K562 (cell line): ENCODE data around the gene ZBTB42. TPM values are rescaled to one million over a fixed set of nuclear protein-coding genes. Genes with fewer than 3 reads are reported as not detected.

Experiments
- ATAC-seq: fragments of 200-7000 bp; cut with Tn5 transposase; 3 replicates; pipeline ENCODE4 v1.9.1; 2020; ENCODE audit warnings: moderate library complexity
- BruUV-seq: library from RNA; stranded (reverse); fragments of 400-500 nt; replicated peaks from 2 replicates; lab custom pipeline; 2021; lab: Mats Ljungman, UMichigan
- CTCF ChIA-PET: fragments of 300-600 bp; formaldehyde crosslinking; extraction: SDS; loops from one replicate; lab custom pipeline; 2021; ENCODE audit warnings: low intra/inter-chr PET ratio; lab: Yijun Ruan, JAX
- POLR2A ChIA-PET: fragments of 300-600, 350-650 bp; sonication (Branson Sonifier 250); formaldehyde crosslinking; extraction: SDS; loops from one replicate; lab custom pipeline; 2021; ENCODE audit warnings: antibody characterized with exemption, inconsistent platforms; lab: Yijun Ruan, JAX
- DNase-seq, 4 experiments: peaks; one replicate each; pipeline versions ENCODE4 v3.0.0 to v3.0.0-alpha.2; 2011 to 2018; ENCODE audit warnings: low spot score in 3 of 4, mixed read lengths in 3 of 4; ENCODE audit errors: extremely low read depth in 1 of 4
- FAIRE-seq: peaks from 2 replicates; lab custom pipeline; 2011; peaks lifted over from hg19 to GRCh38; lab: Jason Lieb, UNC
- H2AFZ ChIP-seq: 2 replicates; pipeline ENCODE4 v1.6.0; 2011; ENCODE audit warnings: low read depth, low read length, control low read depth, inconsistent platforms
- H3K27ac ChIP-seq: fragments of 200-600 bp; 3 replicates; pipeline ENCODE4 v1.8.0; 2011; ENCODE audit warnings: low read depth, mild to moderate bottlenecking, control low read depth, inconsistent platforms, low read length, moderate library complexity, mixed read lengths; ENCODE audit errors: extremely low read depth
- H3K27me3 ChIP-seq, 2 experiments: fragments of 300-600 bp in 1 of 2; 2 replicates in 1 of 2; 3 replicates in 1 of 2; pipeline versions ENCODE4 v1.6.0 to v1.8.0; 2011; ENCODE audit warnings: inconsistent platforms in 2 of 2, low read length in 2 of 2, mild to moderate bottlenecking in 1 of 2, mixed read lengths in 1 of 2, moderate library complexity in 1 of 2; ENCODE audit not compliant: control insufficient read depth in 2 of 2, insufficient read depth in 2 of 2
- H3K36me3 ChIP-seq: fragments of 300-600 bp; 3 replicates; pipeline ENCODE4 v1.8.0; 2011; ENCODE audit warnings: mild to moderate bottlenecking, low read length, inconsistent platforms; ENCODE audit not compliant: control insufficient read depth, insufficient read depth
- H3K4me1 ChIP-seq, 2 experiments: fragments of 200-600 bp in 1 of 2; replicated peaks in 1 of 2; 2 replicates in 1 of 2; 3 replicates in 1 of 2; pipeline versions ENCODE4 v1.5.1 to v1.8.0; 2011; ENCODE audit warnings: inconsistent platforms in 2 of 2, low read length in 2 of 2, mild to moderate bottlenecking in 1 of 2, mixed read lengths in 1 of 2, moderate library complexity in 1 of 2; ENCODE audit not compliant: control insufficient read depth in 2 of 2, insufficient read depth in 2 of 2
- H3K4me2 ChIP-seq: 2 replicates; pipeline ENCODE4 v1.6.1; 2011; ENCODE audit warnings: low read length, control low read depth, inconsistent platforms, mixed read lengths; ENCODE audit not compliant: insufficient read depth
- H3K4me3 ChIP-seq: fragments of 200-600 bp; sonication (generic), shearing (Covaris generic); 2 replicates; pipeline ENCODE4 v1.5.1; 2016; ENCODE audit warnings: control low read depth, inconsistent platforms
- H3K79me2 ChIP-seq: fragments of 200-600 bp; 3 replicates; pipeline ENCODE4 v1.8.0; 2011; ENCODE audit warnings: low read length, inconsistent platforms; ENCODE audit not compliant: control insufficient read depth, insufficient read depth
- H3K9ac ChIP-seq, 2 experiments: 2 replicates each; pipeline versions ENCODE4 v1.6.0 to v1.6.1; 2011; ENCODE audit warnings: low read depth in 2 of 2, low read length in 2 of 2, control low read depth in 1 of 2, inconsistent platforms in 1 of 2, mild to moderate bottlenecking in 1 of 2, mixed read lengths in 1 of 2; ENCODE audit not compliant: insufficient read depth in 1 of 2
- H3K9me1 ChIP-seq: one replicate; pipeline ENCODE4 v1.6.0; 2011; ENCODE audit warnings: inconsistent platforms, mild to moderate bottlenecking, low read length, moderate library complexity; ENCODE audit not compliant: control insufficient read depth, insufficient read depth
- H3K9me3 ChIP-seq: replicated peaks from 2 replicates; pipeline ENCODE4 v1.5.1; 2011; ENCODE audit warnings: low read depth, low read length, inconsistent platforms; ENCODE audit not compliant: control insufficient read depth, insufficient read depth
- H4K20me1 ChIP-seq: replicated peaks from 2 replicates; pipeline ENCODE4 v1.6.1; 2011; ENCODE audit warnings: low read length, inconsistent platforms, mixed read lengths; ENCODE audit not compliant: control insufficient read depth, insufficient read depth
- COPS2 ChIP-seq: fragments of 450-650 bp; conservative IDR thresholded peaks from 2 replicates; pipeline ENCODE4 v1.6.1; 2016; ENCODE audit warnings: mild to moderate bottlenecking, moderate library complexity
- DMBX1 ChIP-seq: fragments of 250-450 bp; sonication (Bioruptor Pico); IDR thresholded peaks from 2 replicates; pipeline ENCODE4 v1.8.0; 2022; ENCODE audit warnings: inconsistent platforms, mild to moderate bottlenecking, moderate library complexity, borderline replicate concordance
- ELK3 ChIP-seq: fragments of 450-650 bp; formaldehyde crosslinking; IDR thresholded peaks from 2 replicates; pipeline ENCODE4 v1.4.0; 2020; ENCODE audit warnings: mild to moderate bottlenecking
- HMG20B ChIP-seq: fragments of 250-450 bp; sonication (Bioruptor Pico); IDR thresholded peaks from 2 replicates; pipeline ENCODE4 v1.5.0; 2021; ENCODE audit warnings: mild to moderate bottlenecking
- HOMEZ ChIP-seq: fragments of 250-450 bp; sonication (Bioruptor Pico); IDR thresholded peaks from 2 replicates; pipeline ENCODE4 v1.4.0; 2020; ENCODE audit warnings: mild to moderate bottlenecking, moderate library complexity
- HSF4 ChIP-seq: fragments of 250-450 bp; sonication (Bioruptor Pico); IDR thresholded peaks from 2 replicates; pipeline ENCODE4 v2.1.2; 2022; ENCODE audit warnings: mild to moderate bottlenecking, moderate library complexity, borderline replicate concordance
- NR4A1 ChIP-seq, 2 experiments: fragments of 250-450 bp in 1 of 2; fragments of 450-650 bp in 1 of 2; sonication (Bioruptor Pico) in 1 of 2; IDR thresholded peaks; 2 replicates each; pipeline versions ENCODE4 v1.4.0 to v1.6.1; 2016 to 2020; ENCODE audit warnings: mild to moderate bottlenecking in 2 of 2, missing compliant biosample characterization in 1 of 2, missing genetic modification characterization in 1 of 2, moderate library complexity in 1 of 2
- POLR2H ChIP-seq: IDR thresholded peaks from 2 replicates; pipeline ENCODE4 v1.6.1; 2016; ENCODE audit warnings: missing genetic modification characterization, low read depth, mild to moderate bottlenecking, control low read depth, missing compliant biosample characterization, moderate library complexity
- PYGO2 ChIP-seq: fragments of 450-650 bp; IDR thresholded peaks from 2 replicates; pipeline ENCODE4 v1.6.1; 2016; ENCODE audit warnings: mild to moderate bottlenecking, missing genetic modification characterization, moderate library complexity, missing compliant biosample characterization
- REST ChIP-seq, 2 experiments: fragments of 450-650 bp; formaldehyde crosslinking in 1 of 2; IDR thresholded peaks; 2 replicates each; pipeline versions ENCODE4 v1.4.0 to v1.6.1; 2014 to 2020; ENCODE audit warnings: mild to moderate bottlenecking in 2 of 2, borderline replicate concordance in 1 of 2, low read depth in 1 of 2
- SMC3 ChIP-seq: conservative IDR thresholded peaks from 2 replicates; pipeline ENCODE4 v1.6.1; 2011; ENCODE audit warnings: low read depth, low read length, improper control_type of control experiment; ENCODE audit not compliant: insufficient read depth
- WGBS: fragments of 100-300 bp; shearing (Covaris generic); methylation state at CpG from one replicate; pipeline ENCODE4 v1.1.6; 2016; ENCODE audit warnings: low coverage, mixed read lengths; ENCODE audit not compliant: insufficient coverage; ENCODE audit errors: missing lambda C conversion rate; 5-methylcytosine and 5-hydroxymethylcytosine counted together
- in situ Hi-C: fragments of 300-500 bp; cut with MboI; formaldehyde crosslinking; loops from 4 replicates; pipeline ENCODE4 v1.15.0; 2018; ENCODE audit warnings: inconsistent platforms, mixed read lengths
- intact Hi-C: fragments of 100-400 bp; cut with micrococcal nuclease; formaldehyde crosslinking; loops from 2 replicates; pipeline ENCODE4 v1.14.2; 2022
- polyA plus RNA-seq, 8 experiments: library from polyadenylated mRNA; depleted of rRNA in 4 of 8; stranded (reverse) in 5 of 8; unstranded in 3 of 8; fragments of >200 nt; fragmentation: Nextera tagmentation in 2 of 8; fragmentation: Illumina TruSeq in 1 of 8; extraction: Ambion mirVana in 2 of 8; extraction: Trizol in 1 of 8; gene quantifications; 2 replicates each; pipeline versions ENCODE4 v1.2.1 to v1.2.3, GENCODE V29; 2011 to 2014; ENCODE audit warnings: inconsistent platforms in 1 of 8, missing spikeins in 1 of 8
- total RNA-seq, 7 experiments: library from RNA; depleted of rRNA in 6 of 7; stranded (reverse); fragments of >200 nt in 6 of 7; fragmentation: Illumina TruSeq in 2 of 7; extraction: Trizol in 2 of 7; gene quantifications; 2 replicates each; pipeline versions ENCODE4 v1.2.1 to v1.2.3, GENCODE V29; 2011 to 2021; ENCODE audit warnings: low replicate concordance in 1 of 7

The ZBTB42 gene
- total and polyA plus RNA-seq, 9 of the 15 experiments (the other 6 are each of a cell fraction or from before 2014, with no cell fraction given), result 0.03 to 8.5 (median 2.4) TPM

- WGBS, result 74% methylated on average over 5 of the region's 9 CpGs
- Histone ChIP-seq H3K9me3 (no peaks in the 10 kb centered on the region), H3K27ac (no peak overlapping the region), H3K79me2 (peaks cover 39% of the 10 kb centered on the region), H3K4me2 (no peak overlapping the region), H4K20me1 (no peaks in the 10 kb centered on the region), H3K9ac (no peak overlapping the region; a peak in 1 of 4 replicates), H3K36me3 (peaks cover 10% of the 10 kb centered on the region; the same call in 2 of the 3 replicates), H2AFZ (no peak overlapping the region), H3K9me1 (no peaks in the 10 kb centered on the region), H3K27me3 (no peaks in the 10 kb centered on the region), H3K4me3 (no peak overlapping the region), H3K4me1 (peaks cover 7 to 38% of the 10 kb centered on the region in 2 experiments; a peak in 3 of 5 replicates)
- DNase-seq (no peak), ATAC-seq (no peak), FAIRE-seq (no peak)
- POLR2A ChIA-PET, result no interaction called here
- intact Hi-C loops (no loop called here), in situ Hi-C loops (no loop called here)
- CTCF ChIA-PET, result no interaction called here
- no TSS peak for BruUV-seq
- no peak for TF ChIP-seq PYGO2 (tag)
- no peak for TF ChIP-seq COPS2
- TF ChIP-seq HOMEZ (CRISPR knock-in tag), result no peak
- TF ChIP-seq NR4A1 (CRISPR knock-in tag; IDR thresholded peaks at IDR 0.05), result no peak
- no peak for TF ChIP-seq NR4A1 (tag; IDR thresholded peaks at IDR 0.05)
- no peak for TF ChIP-seq POLR2H (tag)
- TF ChIP-seq DMBX1 (CRISPR knock-in tag), result no peak
- no peak for TF ChIP-seq HSF4
- no peak for TF ChIP-seq HMG20B (CRISPR knock-in tag)
- no peak for TF ChIP-seq REST (IDR thresholded peaks at IDR 0.05; ENCODE audit: borderline replicate concordance)
- TF ChIP-seq REST (CRISPR knock-in tag; IDR thresholded peaks at IDR 0.05; ENCODE audit: low read depth), result no peak
- TF ChIP-seq SMC3, result no peak
- TF ChIP-seq ELK3 (CRISPR knock-in tag), result no peak
Measured at GRCh38 chr14:104818714-104819161, 17.8 kb downstream of the ZBTB42 start.
